NOMO-1 treated with dmso at 0.1 percent for 144 hours (cell line): ENCODE results near the gene CGGBP1.

Experiments used
- DNase-seq: peaks from one replicate; lab custom pipeline; 2025; ENCODE audit not compliant: unreplicated experiment; lab: John Stamatoyannopoulos, UW

Gene CGGBP1

GRCh38 chr3:88058581-88059379 is at the start of gene CGGBP1, which contains the start of gene ZNF654:
TSS of gene CGGBP1 (minus strand) at chr3:88059005. CDS start at chr3:88055976, 3,029 bp downstream.
TSS of gene ZNF654 (plus strand) at chr3:88059255. CDS start at chr3:88059320, 65 bp downstream.
- peak; percentile 96 for DNase-seq

GRCh38 chr3:88105325-88105724 is 46.5 kb upstream of the CGGBP1 start:
- no peak for DNase-seq

GRCh38 chr3:88101142-88101541 is 42.3 kb upstream of the CGGBP1 start:
- DNase-seq, result no peak

GRCh38 chr3:88093266-88093665 is 34.5 kb upstream of the CGGBP1 start:
- no peak for DNase-seq

GRCh38 chr3:88092270-88092669 is 33.5 kb upstream of the CGGBP1 start:
- no peak for DNase-seq

- DNase-seq, result no peak
These were observed 31.9 kb upstream of the CGGBP1 start for GRCh38 chr3:88090681-88091080.

GRCh38 chr3:88084097-88084501 is 25.3 kb upstream of the CGGBP1 start:
- DNase-seq, result no peak

GRCh38 chr3:88082854-88083253 is 24.0 kb upstream of the CGGBP1 start:
- no peak for DNase-seq

GRCh38 chr3:88078932-88079331 is 20.1 kb upstream of the CGGBP1 start:
- DNase-seq, result no peak

- no peak for DNase-seq
These were observed 17.9 kb upstream of the CGGBP1 start for GRCh38 chr3:88076712-88077111.

- DNase-seq, result no peak
These were observed 16.7 kb upstream of the CGGBP1 start for GRCh38 chr3:88075497-88075896.

GRCh38 chr3:88075072-88075471 is 16.3 kb upstream of the CGGBP1 start:
- DNase-seq, result no peak

GRCh38 chr3:88061746-88062145 is 2.9 kb upstream of the CGGBP1 start:
- peak; percentile 13 for DNase-seq

- no peak for DNase-seq
These were observed 770 bp upstream of the CGGBP1 start for GRCh38 chr3:88059380-88060170.

GRCh38 chr3:88058306-88058580 is 562 bp downstream of the CGGBP1 start:
- no peak for DNase-seq

GRCh38 chr3:88057630-88058305 is 1.0 kb downstream of the CGGBP1 start:
- DNase-seq, result no peak

GRCh38 chr3:88046766-88047165 is 12.0 kb downstream of the CGGBP1 start:
- no peak for DNase-seq

GRCh38 chr3:88044411-88044810 is 14.4 kb downstream of the CGGBP1 start:
- DNase-seq, result no peak

- no peak for DNase-seq
These were observed 17.8 kb downstream of the CGGBP1 start for GRCh38 chr3:88041005-88041404.

GRCh38 chr3:88040529-88040928 is 18.3 kb downstream of the CGGBP1 start:
- no peak for DNase-seq

GRCh38 chr3:88038566-88038965 is 20.2 kb downstream of the CGGBP1 start:
- no peak for DNase-seq

- no peak for DNase-seq
These were observed 22.6 kb downstream of the CGGBP1 start for GRCh38 chr3:88036221-88036620.
